ENCODE data around the gene MED29. TPM values are rescaled to one million over a fixed set of nuclear protein-coding genes. Genes with fewer than 3 reads are reported as not detected.

The MED29 gene
- total and polyA plus RNA-seq, 2 donors (not counting 1 experiment from before 2014, with no cell fraction given): 33.0 to 47.5 TPM

- Mint-ChIP-seq H3K4me1 (peaks cover 58% of the 10 kb centered on the region), H3K4me3 (peak overlapping the region; percentile 94), H3K9me3 (ENCODE audit: insufficient read depth) (no peaks in the 10 kb centered on the region), H3K27ac (peak overlapping the region; percentile 99), H3K27me3 (no peaks in the 10 kb centered on the region)
- Histone ChIP-seq H3K9ac (ENCODE audit: low read length) (peak overlapping the region; percentile 99), H3K27me3 (replicated peaks in 1 of 4; ENCODE audit: control extremely low read depth in 1 of 4, control insufficient read depth in 3 of 4, insufficient read depth in 4 of 4, low read length in 3 of 4) (no peaks in the 10 kb centered on the region), H3K4me2 (replicated peaks; ENCODE audit: low read depth, low read length, poor library complexity, severe bottlenecking) (peak overlapping the region; percentile 100), H3K4me3 (ENCODE audit: control extremely low read depth in 1 of 5, extremely low read depth in 1 of 5, insufficient read depth in 1 of 5, low read depth in 2 of 5, low read length in 4 of 5) (peak overlapping the region; percentile 87 to 99 (median 95)), H4K20me1 (ENCODE audit: control insufficient read depth, insufficient read depth, low read length, poor library complexity, severe bottlenecking) (peaks cover 28% of the 10 kb centered on the region), H3K9me3 (ENCODE audit: control extremely low read depth in 1 of 3, control insufficient read depth in 2 of 3, insufficient read depth in 1 of 3, low read length in 2 of 3) (peaks cover 0 to 2% (median 0%) of the 10 kb centered on the region in 3 donors), H3K4me1 (ENCODE audit: control insufficient read depth in 2 of 2, insufficient read depth in 2 of 2, low read length in 2 of 2) (peaks cover 39 to 59% of the 10 kb centered on the region in 2 donors), H2AFZ (ENCODE audit: insufficient read depth, low read depth, low read length, poor library complexity, severe bottlenecking) (no peak overlapping the region), H3K79me2 (ENCODE audit: control insufficient read depth, insufficient read depth, low read length) (peaks cover 53% of the 10 kb centered on the region), H3K27ac (ENCODE audit: low read length in 2 of 2) (peak overlapping the region; percentile 100), H3K36me3 (replicated peaks in 1 of 2; ENCODE audit: control extremely low read depth in 1 of 2, control insufficient read depth in 1 of 2, extremely low read depth in 1 of 2, insufficient read depth in 2 of 2, low read length in 1 of 2) (peaks cover 0 to 24% of the 10 kb centered on the region in 2 experiments)
- no peak for TF ChIP-seq CTCF (IDR thresholded peaks at IDR 0.05)
- TF ChIP-seq EZH2 (IDR thresholded peaks at IDR 0.05; ENCODE audit: borderline replicate concordance, insufficient read depth, low read depth, low read length, poor library complexity, severe bottlenecking): no peak
- CTCF ChIA-PET: interaction anchor here (2.9 kb wide), 2 partner anchors 10 to 18 kb away, joined by 12 to 42 read pairs; partner anchors contain the start of genes MED29 and PAF1
- under 1% methylated on average over 35 of the region's 52 CpGs for WGBS (ENCODE audit: insufficient coverage)
- POLR2A ChIA-PET: interaction anchor here (0.8 to 4.5 kb wide), 5 partner anchors 9 to 26 kb away, joined by 3 to 67 read pairs (median 11); partner anchors contain the start of genes MED29, PAF1 and RPS16
- intact Hi-C loops (cut with micrococcal nuclease): loop anchor here (1.0 to 10.0 kb wide), 4 partner anchors 8 to 1368 kb away; partner anchors contain the start of genes EIF3K, MAP4K1, MIA and RAB4B
- DNase-seq (peak; percentile 90), ATAC-seq (ENCODE audit: low read depth) (peak; percentile 3)
Observed at GRCh38 chr19:39409208-39410016, 18.2 kb downstream of the MED29 start.

All from B cell (primary cell).